T1000 (cell line): ENCODE measurements around the gene TBC1D21.

Experiments
- DNase-seq: peaks from one replicate; lab custom pipeline; 2025; ENCODE audit warnings: mixed read lengths; lab: John Stamatoyannopoulos, UW

Gene TBC1D21

DNA sequence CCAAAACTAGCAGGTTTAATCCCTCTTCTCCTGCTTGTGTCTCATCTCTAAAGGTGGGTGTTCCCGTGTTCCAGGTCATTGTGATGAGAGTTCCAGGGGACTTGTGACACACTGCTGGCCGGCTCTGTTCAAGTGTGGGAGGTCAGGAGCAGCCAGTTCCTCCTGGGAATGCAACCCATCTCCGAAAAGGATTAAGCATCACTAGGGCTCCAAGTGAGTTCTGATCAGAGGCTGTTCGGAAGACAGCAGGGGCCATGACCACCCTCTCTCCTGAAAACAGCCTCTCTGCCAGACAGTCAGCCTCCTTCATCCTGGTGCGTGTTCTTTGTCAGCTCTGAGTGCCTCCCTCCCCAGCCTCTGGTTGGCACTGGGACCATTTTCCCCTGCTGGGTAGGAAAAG lies at the start of gene TBC1D21:
Gene TBC1D21, plus strand, starts transcription at position 109 of the 400 bp plus-strand sequence. Its CDS starts 146 bp downstream, at position 255.
- DNase-seq, result no peak

DNA sequence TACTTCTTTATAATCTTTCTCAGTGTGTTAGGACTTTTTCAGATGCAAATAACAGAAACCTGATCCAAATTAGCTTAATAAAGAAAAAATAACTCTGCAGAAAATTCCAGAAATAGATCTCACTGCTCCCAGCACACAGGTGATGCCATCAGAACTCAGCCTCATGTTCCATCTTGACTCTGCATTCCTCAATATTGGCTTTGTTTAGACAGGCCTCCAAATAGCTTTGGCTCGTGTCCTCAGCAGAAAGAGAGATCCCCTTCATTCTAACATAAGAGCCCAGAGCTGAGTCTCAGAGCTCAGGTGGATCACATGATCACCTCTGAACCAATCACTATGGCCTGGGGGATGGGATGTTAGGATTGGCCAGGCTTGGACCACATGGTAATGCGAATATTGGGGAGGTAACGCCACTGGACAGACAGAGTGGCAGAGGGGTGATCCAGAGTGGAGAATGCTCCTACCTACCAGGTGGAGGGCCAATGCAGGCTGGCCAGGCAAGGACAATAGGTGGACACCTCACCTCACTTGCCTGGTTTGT lies 46.6 kb upstream of the TBC1D21 start:
- no peak for DNase-seq

- no peak for DNase-seq
These were observed 43.8 kb upstream of the TBC1D21 start for GRCh38 chr15:73829523-73829922.

- no peak for DNase-seq
These were observed 40.7 kb upstream of the TBC1D21 start for GRCh38 chr15:73832657-73833056.

- DNase-seq, result no peak
These were observed 36.5 kb upstream of the TBC1D21 start for GRCh38 chr15:73836845-73837244.

- no peak for DNase-seq
These were observed 34.4 kb upstream of the TBC1D21 start for GRCh38 chr15:73838831-73839426.

GRCh38 chr15:73839699-73840377 lies 33.5 kb upstream of the TBC1D21 start:
- DNase-seq, result no peak

- DNase-seq, result no peak
These were observed 32.6 kb upstream of the TBC1D21 start for GRCh38 chr15:73840771-73841170.

- DNase-seq, result no peak
These were observed 31.3 kb upstream of the TBC1D21 start for GRCh38 chr15:73841756-73842725.

- DNase-seq, result no peak
These were observed 29.6 kb upstream of the TBC1D21 start for GRCh38 chr15:73843787-73844186.

- no peak for DNase-seq
These were observed 29.0 kb upstream of the TBC1D21 start for GRCh38 chr15:73844356-73844755.

GRCh38 chr15:73845507-73845906 lies 27.9 kb upstream of the TBC1D21 start:
- no peak for DNase-seq

DNA sequence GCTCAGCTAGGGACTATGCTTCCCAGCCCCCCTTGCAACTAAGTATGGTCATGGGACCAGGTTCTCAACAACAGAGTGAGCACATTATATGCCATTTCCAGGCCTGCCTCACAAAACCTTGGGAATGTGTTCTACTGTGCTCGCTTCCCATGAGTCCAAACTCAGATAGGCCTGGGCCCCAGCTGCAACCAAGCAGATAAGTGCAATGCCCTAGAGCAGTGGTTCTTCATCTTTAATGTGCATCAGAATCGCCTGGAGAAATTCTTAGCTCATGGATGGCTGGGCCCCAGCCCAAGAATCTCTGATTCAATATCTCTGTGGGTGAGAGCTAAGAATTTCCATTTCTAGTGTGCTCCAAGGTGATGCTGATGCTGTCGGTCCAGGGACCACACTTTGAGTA lies 27.5 kb upstream of the TBC1D21 start:
- no peak for DNase-seq

- DNase-seq, result no peak
These were observed 23.7 kb upstream of the TBC1D21 start for GRCh38 chr15:73849641-73850040.

DNA sequence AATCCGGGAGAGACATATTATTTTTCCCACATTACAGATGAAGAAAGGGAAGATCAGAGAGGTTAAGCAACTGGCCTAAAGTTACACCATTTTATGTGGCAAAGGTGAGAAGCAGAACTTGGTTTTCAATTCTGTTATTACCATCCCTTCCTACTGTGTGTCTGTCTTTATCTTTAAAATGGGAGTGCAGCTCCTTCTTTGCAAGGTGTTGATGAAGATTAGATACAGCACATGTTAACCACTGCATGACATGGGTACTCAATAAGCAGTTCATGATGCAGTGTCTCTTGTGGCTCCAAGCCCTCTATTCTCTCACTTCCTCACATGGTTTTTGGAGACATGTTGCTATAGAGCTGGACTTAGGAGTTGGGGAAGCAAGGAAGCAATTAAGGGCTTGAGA lies 23.1 kb upstream of the TBC1D21 start:
- no peak for DNase-seq

DNA sequence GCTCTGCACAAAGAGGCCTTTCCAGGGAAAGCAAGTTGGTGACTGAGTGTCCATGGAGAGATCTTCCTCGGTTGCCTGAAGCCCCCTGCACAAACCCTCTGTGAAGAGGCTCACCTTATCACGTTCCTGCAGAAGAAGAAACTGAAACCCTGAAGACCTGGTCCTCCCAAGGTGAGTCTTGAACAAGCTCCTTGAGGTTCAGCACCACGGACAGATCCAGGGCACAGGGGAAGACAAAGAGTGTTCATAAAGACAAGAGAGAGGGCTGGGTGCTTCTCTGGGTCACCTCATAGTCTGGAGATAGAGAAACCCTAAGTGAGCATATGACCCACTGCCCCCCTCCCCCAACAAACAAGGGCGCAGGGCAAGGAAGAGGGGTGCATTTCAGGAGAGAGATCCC lies 21.7 kb upstream of the TBC1D21 start:
- DNase-seq, result no peak

- DNase-seq, result no peak
These were observed 20.9 kb upstream of the TBC1D21 start for GRCh38 chr15:73852507-73852906.

DNA sequence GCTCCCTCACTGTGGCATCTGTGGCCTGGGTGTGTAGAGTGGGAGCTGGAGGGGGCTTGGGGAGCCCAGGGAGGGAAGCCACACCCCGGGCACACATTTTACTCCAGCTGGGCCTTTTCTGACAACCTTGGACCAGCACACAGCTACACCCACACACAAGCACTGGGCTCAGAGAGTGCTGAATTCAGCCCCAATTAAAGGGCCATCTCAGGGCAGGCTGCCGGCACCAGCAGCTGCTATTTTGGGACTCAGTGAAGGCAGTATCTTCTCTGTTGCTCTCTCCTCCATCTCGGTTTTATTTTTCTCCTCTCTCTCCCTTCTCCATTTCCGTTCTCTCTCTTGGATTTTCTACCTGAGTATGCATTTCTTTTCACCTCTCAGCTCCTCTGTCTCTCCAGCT lies 19.1 kb upstream of the TBC1D21 start:
- no peak for DNase-seq

DNA sequence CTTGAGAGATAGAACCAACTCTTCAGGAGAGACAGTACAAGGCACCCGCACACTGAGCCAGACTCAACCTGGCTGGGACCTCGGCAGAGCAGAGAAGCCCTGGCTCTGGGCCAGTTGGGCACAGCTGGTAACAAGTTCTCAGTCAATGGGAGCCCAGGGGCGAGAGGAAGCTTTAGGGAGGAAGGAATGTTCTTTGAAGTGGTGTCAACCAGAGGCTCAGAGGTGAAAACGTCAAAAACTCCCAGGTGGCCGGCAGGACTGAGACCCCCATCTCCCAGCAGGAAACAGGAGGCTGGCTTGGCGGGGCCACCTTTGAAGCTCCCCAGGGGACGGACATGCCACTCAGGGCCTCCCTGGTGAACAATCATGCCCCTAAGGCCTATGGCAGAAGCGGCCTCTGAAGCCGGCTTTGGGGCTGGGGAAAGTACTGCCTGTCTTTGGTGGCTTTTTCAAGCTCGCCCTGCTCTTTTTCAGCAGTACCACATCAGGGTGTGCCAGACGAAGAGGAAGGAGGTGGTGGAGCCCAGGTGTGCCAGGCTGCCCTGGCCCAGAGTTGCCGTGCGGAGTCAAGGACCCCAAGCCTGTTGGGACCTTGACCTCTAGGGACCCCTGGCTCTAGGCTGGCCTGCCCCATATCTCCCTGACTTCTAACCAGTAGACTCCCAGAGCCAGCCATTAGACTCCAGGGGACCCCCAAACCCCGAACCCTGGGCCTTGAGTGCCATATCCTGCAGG lies 16.7 kb upstream of the TBC1D21 start:
- no peak for DNase-seq

DNA sequence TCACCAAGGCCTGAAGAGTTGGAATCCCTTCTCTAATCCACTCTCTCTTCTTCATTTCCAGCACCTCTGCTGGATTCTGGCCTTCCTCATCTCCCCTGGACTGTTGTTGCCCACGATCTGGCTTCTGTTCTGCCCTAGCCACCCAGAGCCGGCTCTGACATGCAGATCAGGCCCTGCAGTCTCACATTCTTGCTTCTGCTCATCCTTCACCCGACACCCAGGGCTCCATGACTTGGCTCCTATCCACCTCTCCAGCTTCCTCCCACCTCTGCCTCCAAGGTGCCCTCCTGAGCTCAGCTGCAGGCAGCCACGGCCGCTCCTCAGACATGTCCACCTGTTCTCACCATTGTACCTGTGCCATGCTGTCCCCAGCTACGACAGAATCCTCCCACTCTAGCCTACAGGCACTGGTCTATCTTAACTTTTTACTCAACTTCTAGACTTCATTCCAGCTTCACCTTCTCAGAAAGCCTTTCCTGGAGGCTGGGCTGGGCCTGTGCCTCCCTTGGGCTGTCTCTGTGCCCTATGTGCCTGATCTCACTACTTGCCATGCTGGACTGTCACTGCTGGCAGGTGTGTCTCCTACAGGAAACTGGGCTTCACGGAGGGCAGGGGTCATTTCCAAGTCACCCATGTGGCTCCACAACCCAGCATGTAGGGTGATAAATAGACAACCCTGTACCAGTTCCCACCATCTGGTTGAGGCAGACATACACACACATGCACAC lies 16.0 kb upstream of the TBC1D21 start:
- no peak for DNase-seq

- DNase-seq, result no peak
These were observed 15.3 kb upstream of the TBC1D21 start for GRCh38 chr15:73858062-73858461.
